Right lobe of liver (tissue), 4 donors: ENCODE measurements around the gene DDRGK1.

Experiments used
- CTCF ChIP-seq, 4 donors: fragments of 200-600 bp in 3 of 4; fragments of 450-650 bp in 1 of 4; IDR thresholded peaks; one replicate each; pipeline versions ENCODE4 v1.5.1 to v1.8.0; 2016 to 2022; ENCODE audit warnings: antibody characterized with exemption in 4 of 4, mild to moderate bottlenecking in 2 of 4
- POLR2A ChIP-seq: fragments of 450-650 bp; IDR thresholded peaks from one replicate; pipeline ENCODE4 v1.6.1; 2017; ENCODE audit warnings: antibody characterized with exemption, mild to moderate bottlenecking
- donor health status: DM: no; HTN: no; CAD: no.
- donor health status: DM: no; HTN: no; CAD: no.
- donor health status: DM: no; HTN: yes; CAD: no.

GRCh38 chr20:3221398-3222226, 17.1 kb upstream of the DDRGK1 start:
- TF ChIP-seq POLR2A (no peak), CTCF (IDR thresholded peaks at IDR 0.05) (no peak)
